HG03060 (cell line): Measurements from ENCODE around the gene U2AF2.

Source experiments
- ATAC-seq: cut with Tn5 transposase; IDR thresholded peaks from one replicate; pipeline ENCODE4 v1.9.1; 2021; ENCODE audit warnings: low read depth, moderate number of reproducible peaks; ENCODE audit not compliant: unreplicated experiment

Gene U2AF2

GRCh38 chr19:55642153-55643002 lies 12.5 kb upstream of the U2AF2 start:
- no peak for ATAC-seq

GRCh38 chr19:55643003-55643886 lies 11.6 kb upstream of the U2AF2 start, which contains the start of gene ZNF581:
Gene ZNF581 (plus strand): TSS chr19:55643649. CDS start chr19:55644572, 923 bp downstream.
- ATAC-seq = no peak

DNA sequence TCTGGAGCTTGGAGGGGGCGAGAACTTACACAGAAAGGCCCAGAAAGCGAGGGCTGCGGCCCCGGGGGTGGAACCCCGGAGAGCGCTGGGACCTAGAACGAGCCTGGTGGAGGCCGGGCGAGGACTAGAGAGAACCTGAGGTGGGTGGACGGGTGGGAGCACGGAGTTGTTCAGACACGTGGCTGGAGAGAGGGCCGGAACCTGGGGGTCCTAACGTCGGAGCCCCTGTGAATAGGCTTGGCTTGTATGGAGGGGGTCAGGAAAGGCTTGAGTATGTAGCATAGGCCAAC lies 11.0 kb upstream of the U2AF2 start:
- ATAC-seq = no peak

- no peak for ATAC-seq
Measured at GRCh38 chr19:55644191-55644833, 10.5 kb upstream of the U2AF2 start.

- ATAC-seq = no peak
Measured at GRCh38 chr19:55644842-55645511, 9.9 kb upstream of the U2AF2 start.

DNA sequence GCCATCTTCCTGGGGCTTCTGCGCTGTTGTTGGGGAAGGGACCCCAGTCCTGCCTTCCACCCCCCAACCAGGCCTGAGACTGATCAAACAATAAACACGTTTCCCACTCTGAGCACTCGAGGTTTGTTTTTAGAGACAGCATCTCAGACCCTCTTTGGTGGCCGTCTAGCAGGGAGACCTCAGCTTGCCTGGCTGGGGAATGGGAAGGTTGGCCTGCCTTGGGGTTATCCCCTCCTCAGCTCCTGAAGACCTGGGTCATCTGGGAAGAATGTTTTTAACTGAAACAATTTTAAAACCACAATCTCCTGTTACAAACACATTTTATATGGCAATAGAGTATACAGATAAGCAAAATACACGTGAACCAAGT lies 9.3 kb upstream of the U2AF2 start:
- no peak for ATAC-seq

- no peak for ATAC-seq
Measured at GRCh38 chr19:55646889-55647731, 7.7 kb upstream of the U2AF2 start.

- no peak for ATAC-seq
Measured at GRCh38 chr19:55647732-55648584, 6.9 kb upstream of the U2AF2 start, which contains the start of gene CCDC106. Gene CCDC106 (plus strand): TSS chr19:55648212. CDS start chr19:55649047, 835 bp downstream.

GRCh38 chr19:55648585-55649267 lies 6.1 kb upstream of the U2AF2 start:
- no peak for ATAC-seq

DNA sequence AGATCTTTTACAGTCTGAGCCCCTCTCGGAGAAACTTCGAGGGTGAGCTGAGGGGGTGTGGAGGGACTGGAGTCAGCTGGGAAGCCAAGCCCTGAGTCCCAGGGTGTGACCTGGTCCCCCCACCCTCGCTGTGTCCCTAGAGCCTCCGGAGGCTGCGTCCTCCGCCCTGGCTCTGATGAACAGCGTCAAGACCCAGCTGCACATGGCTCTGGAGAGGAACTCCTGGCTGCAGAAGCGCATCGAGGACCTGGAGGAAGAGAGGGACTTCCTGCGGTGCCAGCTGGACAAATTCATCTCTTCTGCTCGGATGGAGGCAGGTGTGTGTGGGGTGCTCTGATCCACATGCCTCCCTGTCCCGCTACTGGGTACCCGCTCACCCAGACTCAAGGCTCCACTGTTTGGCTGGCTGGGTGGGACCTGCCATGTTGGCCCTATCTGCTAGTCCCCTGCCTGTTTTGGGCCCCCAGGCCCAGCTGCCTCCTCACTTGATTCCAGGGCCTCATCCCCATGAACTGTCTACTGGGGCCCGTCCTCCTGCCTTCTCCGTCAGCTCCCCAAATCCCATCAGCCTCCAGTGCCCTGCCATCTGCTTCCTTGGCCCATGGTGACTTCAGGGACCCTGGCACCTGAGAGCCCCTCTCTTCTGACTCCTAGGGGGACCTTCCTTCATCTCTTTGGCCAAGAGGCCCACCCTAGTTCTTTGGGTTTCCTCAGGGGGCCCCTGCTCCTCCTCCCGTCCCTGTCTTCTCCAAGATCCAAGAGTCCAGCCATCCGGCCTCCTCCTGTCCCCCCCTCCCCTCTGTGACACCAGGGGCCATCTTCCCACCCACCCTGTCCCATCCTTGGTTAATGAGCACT lies 5.3 kb upstream of the U2AF2 start:
- no peak for ATAC-seq

DNA sequence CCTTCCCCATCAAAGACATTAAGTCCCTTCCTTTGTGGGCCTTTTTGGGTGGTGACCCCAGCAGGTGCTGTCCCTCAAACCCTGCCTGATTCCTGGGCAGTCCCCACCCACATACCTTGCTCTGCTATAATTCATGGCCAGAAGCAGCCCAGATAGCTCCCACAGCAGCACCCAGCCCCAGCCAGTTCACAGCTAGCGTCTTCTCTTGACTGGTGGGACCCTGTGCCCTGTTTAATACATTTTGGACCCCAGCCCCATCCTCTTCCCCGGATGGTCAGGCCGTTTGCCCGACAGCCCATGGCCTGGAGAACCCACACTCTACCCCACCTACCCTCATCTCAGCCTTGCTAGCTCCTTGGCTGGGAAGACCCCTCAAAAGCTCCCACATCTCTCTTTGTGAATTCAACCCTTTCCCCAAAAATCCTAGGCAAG lies 4.7 kb upstream of the U2AF2 start:
- ATAC-seq = no peak

DNA sequence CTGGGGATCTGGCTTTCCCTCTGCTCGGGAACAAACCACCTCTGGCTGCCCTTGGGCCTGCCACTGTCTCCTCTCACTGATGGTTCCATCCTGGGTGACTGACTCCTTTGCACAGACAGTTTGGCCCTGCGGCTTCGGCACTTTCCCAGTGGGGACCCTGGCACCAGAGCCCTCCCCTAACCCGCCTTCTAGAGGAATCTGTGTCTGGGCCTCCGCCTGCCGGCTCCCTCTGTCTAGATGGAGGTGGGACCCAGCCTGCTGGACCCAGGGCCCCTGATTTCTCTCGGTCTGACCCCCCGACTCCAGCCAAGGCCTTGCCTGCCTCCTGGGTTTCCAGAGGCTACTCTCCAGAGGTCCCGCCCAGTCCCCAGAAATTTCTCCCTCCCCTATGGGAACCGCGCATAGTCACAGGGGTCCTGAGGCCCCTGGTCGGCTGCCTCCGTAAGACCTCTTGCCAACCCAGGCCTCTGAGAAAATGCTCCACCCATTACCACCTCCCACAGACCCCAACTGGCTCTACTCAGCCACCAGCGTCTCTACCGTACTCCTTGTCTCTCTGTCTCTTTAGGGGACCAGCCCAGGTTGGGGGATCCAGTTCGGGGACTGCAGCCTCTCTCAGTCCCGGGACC lies 4.1 kb upstream of the U2AF2 start:
- no peak for ATAC-seq

- ATAC-seq = no peak
Measured at GRCh38 chr19:55651236-55651635, 3.6 kb upstream of the U2AF2 start.

DNA sequence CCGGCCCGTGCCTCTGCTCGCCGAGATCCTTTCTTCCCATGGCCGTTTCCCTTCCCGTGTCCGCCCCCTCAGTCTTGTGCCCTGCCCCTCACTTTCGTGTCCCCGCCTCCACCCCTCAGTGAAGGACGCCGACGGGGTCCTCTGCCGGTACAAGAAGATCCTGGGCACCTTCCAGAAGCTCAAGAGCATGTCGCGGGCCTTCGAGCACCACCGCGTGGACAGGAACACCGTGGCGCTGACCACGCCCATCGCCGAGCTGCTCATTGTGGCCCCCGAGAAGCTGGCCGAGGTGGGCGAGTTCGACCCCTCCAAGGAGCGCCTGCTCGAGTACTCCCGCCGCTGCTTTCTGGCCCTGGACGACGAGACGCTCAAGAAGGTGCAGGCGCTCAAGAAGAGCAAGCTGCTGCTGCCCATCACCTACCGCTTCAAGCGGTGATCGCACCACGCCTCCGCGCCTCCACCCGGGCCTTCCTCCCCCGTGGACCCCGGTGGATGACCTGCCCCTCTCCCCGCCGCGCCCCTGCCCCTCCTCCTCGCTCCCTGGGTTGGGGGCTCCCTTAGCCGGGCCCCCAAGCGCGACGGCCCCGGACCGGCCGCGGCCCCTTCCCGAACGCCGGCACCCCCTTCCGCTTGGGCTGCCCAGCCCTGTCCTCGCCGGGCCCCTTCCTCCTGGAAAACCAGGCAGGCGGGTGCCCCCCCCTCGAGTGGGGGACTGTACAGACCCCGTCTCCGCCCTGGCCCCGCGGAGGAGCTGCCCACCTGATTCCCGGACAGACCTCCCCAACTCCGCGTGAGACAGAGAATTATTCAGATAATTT lies 2.3 kb upstream of the U2AF2 start:
- ATAC-seq = no peak

DNA sequence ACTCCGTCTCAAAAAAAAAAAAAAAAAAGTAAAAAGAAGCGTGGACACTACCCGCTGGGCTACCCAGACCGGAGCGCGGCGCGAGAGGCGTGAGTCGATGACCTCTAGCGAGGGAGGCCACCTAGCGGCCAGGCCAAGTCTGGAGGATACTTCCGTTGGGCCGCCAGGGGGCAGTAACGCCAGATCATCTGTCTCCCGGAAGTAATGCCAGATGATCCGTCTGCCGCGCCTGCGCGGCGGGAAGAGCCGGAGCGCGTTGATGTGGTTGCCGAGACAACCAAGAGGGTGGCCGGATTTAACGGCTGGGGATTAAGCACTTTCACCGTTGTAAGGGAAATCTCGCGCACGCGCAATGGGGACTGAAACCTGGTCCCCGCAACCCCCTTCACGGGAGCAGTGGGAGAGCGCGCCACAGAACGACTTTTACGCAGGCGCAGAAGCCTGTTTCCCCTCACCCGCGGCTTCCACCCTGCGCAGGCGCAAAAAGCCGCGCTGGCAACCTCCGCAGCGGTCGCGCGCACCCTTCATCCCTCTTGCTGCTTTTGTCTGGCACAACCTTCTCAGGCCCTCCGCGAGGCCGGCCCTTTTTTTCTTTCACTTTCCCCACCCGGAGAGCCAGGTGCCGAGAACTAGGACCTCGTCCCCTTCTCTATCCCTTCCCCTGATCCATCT lies 1.0 kb upstream of the U2AF2 start:
- ATAC-seq = peak; percentile 45
